HTERT RPE-1 (cell line): ENCODE data around the gene CDK6.

Source experiments
- in situ Hi-C: fragments of 300-500 bp; cut with MboI; formaldehyde crosslinking; loops from 4 replicates; pipeline ENCODE4 v1.14.3; 2020; ENCODE audit warnings: low sequenced_read_pairs

CDK6 gene

DNA sequence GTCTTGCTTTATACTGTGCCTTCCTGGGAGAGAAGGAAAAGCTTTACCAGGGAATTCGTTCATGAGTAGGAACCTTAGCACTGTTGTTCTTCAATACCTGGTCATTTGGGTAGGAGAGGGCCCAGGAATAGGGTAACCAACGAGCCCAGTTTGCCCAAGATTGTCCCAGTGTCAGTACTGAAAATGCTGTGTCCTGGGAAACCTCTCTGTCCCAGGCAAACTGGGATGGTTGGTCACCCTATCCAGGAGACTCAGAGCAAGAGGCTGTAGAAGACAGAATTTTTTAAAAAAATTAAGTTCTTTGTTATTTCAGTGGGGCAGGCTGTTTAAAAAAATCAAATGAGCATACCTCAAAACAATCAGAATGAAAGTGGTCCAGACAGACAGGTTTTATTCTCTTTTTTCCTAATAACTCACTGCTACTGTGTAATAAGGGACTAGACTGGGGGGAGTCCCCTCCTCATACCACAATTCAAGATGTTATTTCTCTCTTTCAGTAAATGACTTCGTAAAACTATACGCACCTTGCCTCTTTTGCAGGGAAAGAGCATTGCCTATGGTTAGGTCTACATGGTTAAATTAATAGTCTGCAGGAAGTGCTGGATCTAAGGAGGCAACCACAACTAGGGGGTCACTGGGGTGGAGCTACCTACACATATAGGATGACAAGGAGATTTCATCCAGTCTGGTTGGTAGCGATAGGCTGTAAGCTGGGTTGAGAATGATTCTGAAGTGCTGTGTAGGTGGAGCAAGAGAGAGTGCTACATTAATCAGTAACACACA is 205.1 kb downstream of the CDK6 start:
- in situ Hi-C loops, result no loop called here

DNA sequence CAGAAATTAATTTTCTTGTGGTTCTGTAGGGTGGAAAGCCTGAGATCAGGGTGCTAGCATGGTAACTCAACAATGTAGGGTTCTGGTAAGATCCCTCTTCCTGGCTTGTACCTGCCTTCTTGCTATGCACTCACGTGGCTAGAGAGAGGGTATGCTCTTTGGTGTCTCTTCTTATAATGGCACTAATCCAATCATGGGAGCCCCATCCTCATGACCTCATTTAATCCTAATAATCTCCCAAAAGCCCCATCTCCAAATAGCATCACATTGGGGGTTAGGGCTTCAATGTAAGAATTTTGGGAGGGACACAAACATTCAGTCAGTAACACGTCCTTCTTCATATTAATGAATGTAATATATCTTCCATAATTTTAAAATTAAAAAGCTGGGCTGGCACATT is 206.6 kb downstream of the CDK6 start:
- in situ Hi-C loops, result no loop called here

DNA sequence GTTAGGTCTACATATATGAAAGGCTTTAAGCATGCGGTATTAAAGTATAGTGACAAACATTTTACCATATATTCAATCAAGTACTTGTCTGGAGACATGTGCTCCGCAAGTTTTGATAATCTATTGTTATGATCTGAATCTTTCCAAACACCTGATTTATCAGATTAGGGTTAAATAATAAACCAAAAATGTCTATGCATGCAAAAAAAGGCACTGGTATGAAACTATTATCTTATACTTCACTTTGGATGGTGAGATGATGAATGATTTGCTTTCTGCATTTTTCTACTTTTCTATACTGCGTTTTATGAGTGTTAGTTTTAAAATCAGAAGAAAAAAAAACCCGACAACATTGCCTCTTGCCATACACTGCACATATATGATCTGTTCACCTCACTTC is 208.4 kb downstream of the CDK6 start:
- in situ Hi-C loops, result no loop called here

DNA sequence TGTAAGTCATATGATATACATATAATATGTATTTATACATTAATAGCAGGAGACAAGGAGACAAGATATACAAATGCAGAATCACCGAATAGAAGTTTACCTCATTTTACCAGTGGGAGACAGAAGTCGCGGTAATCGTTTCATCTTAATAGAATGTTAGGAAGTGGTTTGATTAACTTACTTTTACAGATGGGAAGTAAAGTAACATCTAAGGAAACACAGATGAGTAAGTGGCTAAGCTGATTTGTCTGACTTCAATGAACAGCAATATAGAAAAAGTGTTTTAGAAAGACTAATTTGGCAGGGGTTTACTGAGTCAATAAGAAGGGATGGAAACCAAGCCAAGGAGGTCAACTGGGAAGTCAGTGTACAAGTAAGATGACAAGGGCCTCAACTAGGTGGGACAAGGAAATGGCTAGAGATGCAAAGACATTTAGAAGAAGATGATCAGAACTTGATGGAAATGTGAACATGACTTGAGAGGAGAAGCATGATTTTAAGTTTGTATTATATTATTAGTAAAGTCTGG is 210.0 kb downstream of the CDK6 start:
- in situ Hi-C loops, result no loop called here

DNA sequence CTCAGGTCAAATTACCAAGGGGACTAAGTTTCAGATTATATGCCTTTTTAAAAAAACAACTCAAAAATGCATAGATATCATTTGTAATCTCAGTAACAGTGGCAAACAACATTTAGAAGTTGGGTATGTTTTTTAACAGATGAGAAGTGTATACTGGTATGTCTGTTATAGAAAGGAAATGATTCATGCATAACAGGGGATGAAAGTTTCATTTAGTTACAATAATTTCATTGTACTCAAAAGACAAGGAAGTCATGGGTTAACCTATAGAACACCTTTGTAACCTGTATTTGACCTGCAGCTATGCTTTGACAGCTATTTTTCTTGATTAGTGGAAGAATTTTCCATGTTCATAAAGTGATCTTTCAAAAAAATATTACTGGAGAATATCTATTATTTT is 210.8 kb downstream of the CDK6 start:
- in situ Hi-C loops, result no loop called here

DNA sequence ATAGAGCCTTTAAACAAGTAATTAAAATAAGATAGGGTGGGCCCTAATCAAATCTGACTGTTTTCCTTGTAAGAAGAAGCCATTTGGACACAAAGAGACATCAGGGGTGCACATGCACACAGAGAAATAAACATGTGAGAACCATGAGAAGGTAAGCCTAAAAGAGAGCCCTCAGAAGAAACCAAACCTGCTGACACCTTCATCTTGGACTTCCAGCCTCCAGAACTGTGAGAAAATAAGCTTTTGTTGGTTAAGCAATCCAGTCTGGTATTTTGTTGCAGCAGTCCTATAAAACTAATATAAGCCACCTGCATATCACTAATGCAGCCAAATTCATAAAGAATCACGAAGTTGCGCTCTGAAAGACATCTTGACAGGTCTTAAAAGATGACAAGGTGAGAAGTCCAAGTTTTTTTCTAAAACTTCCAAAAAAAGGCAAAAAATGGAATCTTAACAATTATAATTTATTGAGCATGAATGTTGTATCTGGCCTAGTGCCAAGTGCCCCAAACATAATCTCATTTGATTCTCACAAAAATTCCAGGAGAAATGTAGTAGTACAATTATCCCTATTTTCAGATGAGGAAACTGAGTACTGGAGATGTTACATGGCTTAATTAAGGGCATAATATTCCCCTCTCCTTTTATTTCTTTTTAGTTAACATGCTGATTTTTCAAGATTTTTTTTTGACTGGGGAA is 211.9 kb downstream of the CDK6 start:
- in situ Hi-C loops, result no loop called here

DNA sequence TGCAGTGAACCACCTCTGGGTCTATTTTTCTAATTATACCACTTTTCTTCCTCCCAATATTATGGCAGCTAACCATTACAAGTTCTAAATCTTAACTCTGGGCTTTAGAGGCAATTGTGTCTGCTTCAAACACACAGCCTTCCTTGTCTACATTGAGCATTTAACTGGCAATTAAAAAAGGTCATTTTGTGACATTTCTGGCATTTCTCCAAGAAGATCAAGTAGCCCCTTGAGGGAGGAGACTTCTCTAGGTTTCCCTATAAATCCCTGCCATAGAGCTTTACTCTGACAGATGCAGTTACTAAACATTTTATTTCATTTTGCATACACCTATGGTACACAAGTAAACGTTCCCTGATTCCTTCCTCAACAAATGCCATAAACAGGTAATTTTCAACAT is 212.8 kb downstream of the CDK6 start:
- in situ Hi-C loops, result no loop called here

DNA sequence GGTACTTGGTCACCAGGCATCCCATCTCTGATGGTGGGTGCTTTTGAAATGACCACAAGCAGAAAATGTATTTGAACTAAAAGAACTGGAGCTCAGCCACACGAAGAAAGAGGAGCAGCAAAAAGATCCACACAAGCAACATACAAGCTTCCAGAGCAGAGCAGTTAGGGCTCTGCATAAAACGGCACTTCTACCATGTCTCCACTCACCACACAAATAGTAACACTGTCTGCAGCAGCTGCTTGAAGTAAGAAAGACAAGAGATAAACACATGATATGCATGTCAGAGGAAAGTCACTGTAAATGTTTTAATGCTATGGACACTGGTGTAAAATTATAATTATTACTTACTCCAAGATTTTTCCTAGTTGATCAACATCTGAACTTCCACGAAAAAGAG is 213.7 kb downstream of the CDK6 start:
- in situ Hi-C loops, result no loop called here

DNA sequence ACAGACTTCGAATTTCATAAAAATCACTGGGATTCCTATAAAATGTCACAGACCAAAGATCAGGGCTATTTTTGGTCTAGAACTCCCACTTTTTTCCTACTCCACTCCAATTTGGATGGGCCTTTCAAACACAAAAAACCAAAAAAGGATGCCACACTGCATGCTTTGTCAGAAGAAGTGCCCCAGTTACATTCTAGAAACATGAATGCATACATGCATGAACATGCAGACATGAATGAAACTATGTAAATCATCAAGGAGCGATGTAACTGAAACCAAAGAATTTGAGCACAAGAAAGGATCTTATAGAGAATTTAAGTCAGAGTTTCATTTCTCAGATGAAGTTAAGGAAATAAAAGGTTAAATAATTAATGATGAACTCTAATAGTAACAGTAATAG is 214.3 kb downstream of the CDK6 start:
- in situ Hi-C loops, result no loop called here

DNA sequence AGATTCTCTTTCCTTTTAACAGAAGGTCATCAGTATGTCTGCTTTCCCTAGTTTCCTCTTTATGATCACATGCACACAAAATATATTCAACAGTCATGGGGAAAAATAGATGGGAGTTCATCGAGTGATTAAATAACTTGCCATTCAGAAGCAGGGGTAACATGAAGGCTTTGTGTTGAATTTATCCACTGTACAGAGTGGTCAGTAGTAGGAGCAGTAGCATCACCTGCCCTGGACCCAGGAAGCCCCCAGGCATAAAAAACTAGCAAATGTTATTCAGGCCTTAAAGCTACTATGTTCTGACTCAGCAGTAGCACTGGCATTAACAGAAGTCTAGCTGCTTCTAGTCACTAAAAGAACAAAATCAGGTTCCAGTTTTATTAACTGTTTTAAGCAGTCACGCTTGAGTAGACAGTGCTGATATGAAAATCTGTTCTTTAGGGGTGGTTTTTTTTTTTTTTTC is 214.8 kb downstream of the CDK6 start:
- in situ Hi-C loops, result no loop called here

DNA sequence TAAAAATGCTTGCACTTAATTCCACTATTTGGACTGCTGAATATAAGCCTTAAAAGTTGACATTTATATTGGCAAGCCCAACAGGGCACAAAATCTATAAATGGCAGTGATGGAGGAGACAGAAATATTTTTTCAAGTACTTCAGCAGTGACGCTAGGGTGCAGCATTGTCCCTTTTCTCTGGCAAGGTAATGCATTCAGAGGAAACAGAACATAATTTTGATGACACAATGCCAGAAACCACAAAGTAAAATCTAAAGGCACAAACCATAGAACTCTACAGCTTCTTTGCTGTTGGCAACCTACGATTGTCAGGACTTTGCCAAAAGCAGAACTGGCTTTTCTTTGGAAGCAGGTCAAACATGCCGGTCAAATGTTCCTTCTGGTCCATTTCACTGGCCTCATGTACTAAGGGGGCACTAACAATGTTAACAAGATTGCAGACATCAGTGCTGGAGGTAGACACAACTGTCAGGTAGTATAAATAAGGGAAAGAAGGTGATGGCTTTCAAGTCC is 215.3 kb downstream of the CDK6 start:
- in situ Hi-C loops, result no loop called here

DNA sequence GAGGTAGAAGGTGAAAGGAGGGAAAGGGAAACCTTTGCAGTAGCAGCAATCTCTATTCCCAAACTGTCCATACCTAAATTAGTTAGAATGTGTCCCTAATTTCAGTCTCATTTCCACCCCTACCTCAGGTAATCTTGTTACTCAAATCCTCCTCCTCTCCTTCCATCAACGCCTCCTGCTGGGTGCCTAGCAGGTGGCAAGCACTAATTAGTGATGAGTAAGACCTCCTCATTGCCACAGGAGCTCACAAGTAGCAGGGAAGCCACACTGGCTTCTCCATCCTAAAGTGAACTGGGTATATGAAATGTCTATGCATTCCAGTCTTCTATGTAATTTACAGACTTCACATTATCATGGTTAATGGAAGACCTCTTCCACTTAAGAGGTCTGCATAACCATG is 220.5 kb downstream of the CDK6 start:
- in situ Hi-C loops, result no loop called here

DNA sequence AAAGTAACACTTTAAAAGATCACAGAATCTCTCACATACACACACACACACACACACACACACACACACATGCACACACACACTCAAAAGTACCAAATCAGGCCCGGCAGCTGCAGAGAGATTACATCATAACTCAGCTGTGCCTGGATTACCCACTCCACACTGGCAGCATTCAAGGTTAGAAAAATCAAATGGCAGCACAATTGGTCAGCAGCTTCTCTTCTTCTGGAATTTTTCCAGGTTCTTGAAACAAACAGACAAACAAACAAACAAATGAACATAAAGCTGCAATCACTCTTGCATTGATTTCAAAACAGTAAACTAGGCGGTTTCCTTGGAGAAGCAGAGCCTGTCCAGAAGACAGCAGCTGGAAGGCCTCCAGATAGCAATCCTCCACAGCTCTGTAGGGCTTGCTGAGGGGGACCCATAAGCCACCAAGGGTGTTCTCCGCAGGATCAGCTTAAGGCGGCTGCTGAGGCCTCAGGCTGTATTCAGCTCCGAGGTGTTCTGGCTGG is 221.7 kb downstream of the CDK6 start:
- in situ Hi-C loops, result no loop called here

DNA sequence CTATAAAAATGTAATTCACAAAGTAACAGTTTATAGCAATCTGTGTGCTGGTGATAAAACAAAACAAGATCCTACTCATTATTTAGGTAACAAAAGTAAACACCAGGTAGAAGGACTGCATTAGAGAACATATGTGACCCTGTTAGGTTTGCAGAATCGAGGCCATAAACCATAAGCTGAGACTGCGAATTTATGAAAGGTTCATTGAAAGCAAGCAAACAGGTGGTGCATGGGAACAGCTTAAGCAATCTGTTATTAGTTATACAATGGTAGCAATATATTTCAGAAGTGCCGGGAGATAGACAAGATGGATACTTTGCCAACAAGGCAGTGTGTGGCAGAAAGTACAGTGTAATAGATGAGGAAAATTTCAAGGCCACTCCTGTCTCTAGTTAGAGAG is 222.7 kb downstream of the CDK6 start:
- in situ Hi-C loops, result no loop called here

DNA sequence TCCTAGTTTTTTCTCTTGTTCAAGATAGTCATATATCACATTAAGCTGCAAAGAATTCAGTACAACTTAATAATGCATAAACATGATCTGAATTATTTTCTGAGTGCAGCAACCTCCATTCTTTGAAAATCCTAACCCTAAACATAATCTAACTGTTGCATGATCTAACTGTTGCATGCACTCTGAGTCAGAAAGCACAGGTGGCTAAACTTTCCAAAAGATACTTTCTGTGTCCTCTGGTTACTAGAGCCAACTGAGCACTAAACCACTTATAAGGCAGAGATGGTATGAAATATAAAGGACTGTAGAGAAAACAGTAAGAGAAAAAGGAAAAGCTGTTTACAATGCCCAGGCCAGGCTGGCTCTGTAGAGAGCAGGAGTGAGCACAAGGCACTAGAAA is 223.2 kb downstream of the CDK6 start:
- in situ Hi-C loops, result no loop called here

DNA sequence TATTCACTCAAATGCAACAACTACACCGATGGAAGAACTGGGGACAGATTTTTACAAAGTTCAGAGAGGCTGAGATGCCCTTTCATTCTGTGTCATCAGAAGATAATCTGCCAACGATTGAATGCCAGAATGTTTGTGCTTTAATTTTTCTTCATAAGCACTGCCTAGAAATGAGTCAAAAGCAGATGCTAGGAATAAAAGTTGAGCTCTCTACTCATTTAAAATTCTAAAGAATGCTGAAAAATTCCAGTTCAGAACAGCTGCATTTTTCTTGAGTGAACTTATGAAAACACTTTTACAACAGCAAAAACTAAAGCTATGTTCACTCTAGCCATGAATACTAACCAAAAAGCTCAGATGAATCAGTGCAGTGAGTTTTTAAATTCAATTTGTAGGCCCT is 223.9 kb downstream of the CDK6 start:
- in situ Hi-C loops, result no loop called here

DNA sequence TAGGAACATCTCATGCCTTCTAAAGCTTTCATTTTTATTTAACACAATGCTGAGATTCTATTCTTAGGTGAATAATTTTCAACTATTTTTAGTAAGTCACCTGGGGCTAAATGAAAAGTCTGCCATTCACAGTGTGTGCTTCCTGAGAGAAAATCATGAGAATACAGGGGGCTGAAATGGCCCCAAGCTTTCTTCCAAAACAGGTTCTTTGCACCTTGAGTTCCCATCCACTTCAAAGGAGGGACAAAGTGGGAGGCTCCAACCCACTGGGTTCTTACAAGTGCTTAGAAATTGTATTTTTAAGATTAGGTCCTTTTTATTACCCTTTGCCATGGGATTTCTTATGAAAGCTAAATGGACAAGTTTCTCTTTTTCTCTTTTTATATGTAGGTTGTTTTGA is 224.6 kb downstream of the CDK6 start:
- in situ Hi-C loops, result no loop called here

DNA sequence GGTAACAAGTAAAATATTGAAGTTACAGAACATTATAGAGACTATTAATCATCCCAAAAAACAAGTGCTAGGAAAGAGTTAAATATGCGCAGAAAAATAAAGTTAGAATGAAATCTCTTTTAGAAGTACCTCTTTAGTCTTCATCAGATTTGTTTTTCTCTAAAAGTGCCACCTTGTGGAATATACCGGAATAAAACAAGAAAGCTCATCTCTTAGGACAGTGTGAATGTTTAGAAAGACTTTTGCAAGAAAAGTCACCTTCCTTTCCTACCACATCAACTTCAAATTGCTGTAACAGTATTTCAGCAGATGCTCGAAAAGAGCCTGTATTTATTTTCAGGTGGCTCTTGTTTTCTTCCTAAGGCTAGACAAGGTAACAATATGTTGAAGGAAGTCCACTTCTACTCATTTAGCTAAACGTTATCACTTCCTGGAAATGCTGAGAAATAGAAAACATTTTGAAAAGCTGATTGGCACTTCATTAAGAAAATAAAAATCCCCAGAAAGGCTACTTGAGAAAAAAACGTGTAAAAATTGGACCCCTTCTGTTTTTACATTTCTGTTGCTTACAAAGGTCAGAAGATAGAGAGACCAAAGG is 226.4 kb downstream of the CDK6 start:
- in situ Hi-C loops, result no loop called here

DNA sequence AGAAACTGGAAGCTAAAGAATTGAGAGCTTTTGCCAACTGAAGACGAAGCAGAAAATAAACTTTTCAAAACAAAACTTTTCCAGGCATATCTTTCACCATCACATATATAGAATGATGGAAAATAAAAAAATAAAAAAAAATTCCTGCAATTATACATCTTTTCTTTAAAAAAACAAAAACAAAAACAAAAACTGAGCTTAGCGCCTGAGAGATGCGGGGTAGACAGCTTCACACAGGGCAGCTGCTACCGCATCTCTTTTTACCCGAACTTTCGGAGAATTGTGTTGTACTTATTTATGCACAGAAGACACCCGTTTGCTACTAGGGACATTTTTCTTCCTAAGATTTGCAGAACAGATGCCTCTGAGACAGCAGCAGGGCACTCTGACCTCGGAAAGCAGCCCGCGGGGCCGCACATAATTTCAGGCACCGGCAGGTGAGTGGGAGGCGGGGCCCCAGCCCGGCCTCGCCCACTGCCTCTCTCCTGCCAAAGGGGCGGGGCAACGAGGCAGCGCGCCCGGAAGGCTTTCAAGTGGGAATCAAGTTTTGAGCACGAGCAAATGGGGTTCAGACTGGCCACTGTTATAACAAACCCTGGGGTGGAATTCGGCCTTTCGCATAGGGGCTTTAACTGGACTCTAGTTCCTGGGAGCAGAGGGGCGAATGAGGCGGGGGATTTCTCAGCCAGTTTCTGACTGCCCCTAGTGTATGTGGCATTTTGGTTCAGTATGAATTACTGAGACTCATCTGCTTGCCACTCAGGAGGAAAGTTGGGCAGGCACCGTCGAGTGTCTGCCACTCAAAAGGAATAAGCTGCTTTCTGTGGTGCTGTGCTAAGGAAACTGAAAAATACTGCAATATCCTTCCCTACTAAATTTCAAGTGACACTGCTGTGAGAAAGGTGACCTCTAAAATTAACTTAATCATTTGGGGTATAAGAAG is 227.7 kb downstream of the CDK6 start:
- in situ Hi-C loops, result no loop called here

DNA sequence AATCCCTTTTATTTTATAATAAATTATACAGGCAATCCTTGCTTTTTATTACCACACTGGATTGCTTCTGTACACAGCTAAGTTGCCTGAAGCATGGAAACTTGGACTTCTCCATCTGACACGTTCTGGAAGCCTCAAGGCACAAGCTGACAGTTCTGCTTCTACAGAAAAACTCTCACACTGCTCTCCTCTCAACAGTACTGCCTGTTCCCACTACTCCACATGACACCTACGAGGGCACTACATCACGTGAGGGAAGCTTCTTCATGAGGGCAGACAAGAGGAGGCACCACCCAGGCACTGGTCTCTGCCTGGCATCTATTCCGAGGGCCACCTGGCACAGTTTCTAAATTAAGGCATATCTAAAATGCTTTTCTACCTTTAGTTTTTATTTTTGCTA is 229.4 kb downstream of the CDK6 start:
- in situ Hi-C loops, result no loop called here
